CD4-positive, alpha-beta T cell (primary cell): ENCODE measurements around the gene CFAP119. TPM values are rescaled to one million over a fixed set of nuclear protein-coding genes. Genes with fewer than 3 reads are reported as not detected.
A peak's percentile ranks its signal among the peaks of the same experiment; 100 is the strongest.

Experiments used
- ATAC-seq: fragments of 200-7000 bp; cut with Tn5 transposase; one replicate; pipeline ENCODE4 v1.10.0; 2022; ENCODE audit warnings: mild to moderate bottlenecking; ENCODE audit not compliant: poor library complexity
- CTCF ChIA-PET: fragments of 350-600 bp; sonication (Branson Sonifier 250); formaldehyde crosslinking; loops from one replicate; lab custom pipeline; 2021; ENCODE audit warnings: antibody characterized with exemption, inconsistent platforms; lab: Charles Lee
- POLR2A ChIA-PET: fragments of 350-600 bp; sonication (Branson Sonifier 250); formaldehyde crosslinking; loops from one replicate; lab custom pipeline; 2021; ENCODE audit warnings: antibody characterized with exemption, inconsistent platforms; lab: Charles Lee
- DNase-seq, 14 experiments: peaks; one replicate each; pipeline ENCODE4 v3.0.0-alpha.2; 2013 to 2020; ENCODE audit warnings: mixed read lengths in 2 of 14
- H3K27ac ChIP-seq, 2 donors: one replicate each; pipeline versions ENCODE4 v1.5.1 to v1.7.0; 2013; ENCODE audit warnings: low read length in 2 of 2, low read depth in 1 of 2, mild to moderate bottlenecking in 1 of 2
- H3K27me3 ChIP-seq, 2 experiments: 1 replicate in 1 of 2; 2 replicates in 1 of 2; pipeline versions ENCODE4 v1.6.1 to v1.7.0; 2013; ENCODE audit warnings: low read length in 2 of 2, control low read depth in 1 of 2, mild to moderate bottlenecking in 1 of 2, moderate library complexity in 1 of 2; ENCODE audit not compliant: insufficient read depth in 2 of 2, control insufficient read depth in 1 of 2
- H3K36me3 ChIP-seq: one replicate; pipeline ENCODE4 v1.6.1; 2013; ENCODE audit warnings: low read length, control low read depth; ENCODE audit not compliant: insufficient read depth
- H3K4me1 ChIP-seq: one replicate; pipeline ENCODE4 v1.6.1; 2013; ENCODE audit warnings: low read length, control low read depth; ENCODE audit not compliant: insufficient read depth
- H3K4me3 ChIP-seq: one replicate; pipeline ENCODE4 v1.5.1; 2013; ENCODE audit warnings: mild to moderate bottlenecking, low read length, moderate library complexity
- H3K9me3 ChIP-seq, 2 experiments: 1 replicate in 1 of 2; 2 replicates in 1 of 2; pipeline versions ENCODE4 v1.6.1 to v1.7.0; 2013; ENCODE audit warnings: low read length in 2 of 2, mild to moderate bottlenecking in 2 of 2, control low read depth in 1 of 2, moderate library complexity in 1 of 2; ENCODE audit not compliant: control insufficient read depth in 1 of 2, insufficient read depth in 1 of 2
- H3K27ac Mint-ChIP-seq: one replicate; pipeline ENCODE4 v1.8.0; 2020; ENCODE audit warnings: mixed read lengths
- H3K27me3 Mint-ChIP-seq: one replicate; pipeline ENCODE4 v1.8.0; 2021; ENCODE audit warnings: mixed read lengths
- H3K36me3 Mint-ChIP-seq: one replicate; pipeline ENCODE4 v1.8.0; 2021; ENCODE audit warnings: low read depth, mixed read lengths
- H3K4me1 Mint-ChIP-seq: one replicate; pipeline ENCODE4 v1.8.0; 2021; ENCODE audit warnings: low read depth, mixed read lengths
- H3K4me3 Mint-ChIP-seq: one replicate; pipeline ENCODE4 v1.8.0; 2020; ENCODE audit warnings: mild to moderate bottlenecking, mixed read lengths
- H3K9me3 Mint-ChIP-seq: one replicate; pipeline ENCODE4 v1.8.0; 2020; ENCODE audit warnings: mixed read lengths
- intact Hi-C, 2 experiments: fragments of 100-400 bp; cut with DNase I in 1 of 2; cut with micrococcal nuclease in 1 of 2; formaldehyde crosslinking; loops; one replicate each; pipeline versions ENCODE4 v1.15.1 to v1.9.0; 2023 to 2025; cut with DNase I, micrococcal nuclease
- total RNA-seq, 174 experiments: library from RNA in 2 of 174; stranded (reverse) in 2 of 174; gene quantifications; one replicate each; pipeline ENCODE4 v1.2.3 and lab custom pipeline; 2021 to 2026
- TF ChIP-seq, protein P1 (sequence below): fragments of 200-600 bp; IDR thresholded peaks from one replicate; pipeline ENCODE4 v1.8.0; 2022; ENCODE audit warnings: antibody characterized with exemption, mild to moderate bottlenecking

CFAP119 gene
- total RNA-seq, 2 experiments from 2014 or later = 1.7 to 2.2 TPM

DNA sequence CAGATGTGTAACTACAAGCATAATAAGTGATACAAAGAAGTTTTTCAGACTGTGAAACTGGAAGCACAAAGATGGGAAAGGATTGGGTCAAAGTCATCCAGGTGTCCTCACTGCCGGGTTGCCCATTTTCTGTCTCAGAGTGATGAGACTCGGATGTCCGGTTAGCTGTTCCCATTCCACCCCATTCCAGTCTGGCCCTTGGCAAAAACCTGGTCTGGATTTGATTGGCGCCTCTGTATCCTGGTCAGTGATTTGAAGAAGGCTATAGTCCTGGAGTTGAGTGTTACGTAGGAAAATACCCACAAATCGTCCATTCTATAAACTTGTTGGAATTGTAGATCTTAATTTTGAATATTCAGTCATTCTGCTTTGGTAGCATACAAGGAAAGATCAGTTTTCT is 33.5 kb downstream of the CFAP119 start:
- TF ChIP-seq, protein P1, sequence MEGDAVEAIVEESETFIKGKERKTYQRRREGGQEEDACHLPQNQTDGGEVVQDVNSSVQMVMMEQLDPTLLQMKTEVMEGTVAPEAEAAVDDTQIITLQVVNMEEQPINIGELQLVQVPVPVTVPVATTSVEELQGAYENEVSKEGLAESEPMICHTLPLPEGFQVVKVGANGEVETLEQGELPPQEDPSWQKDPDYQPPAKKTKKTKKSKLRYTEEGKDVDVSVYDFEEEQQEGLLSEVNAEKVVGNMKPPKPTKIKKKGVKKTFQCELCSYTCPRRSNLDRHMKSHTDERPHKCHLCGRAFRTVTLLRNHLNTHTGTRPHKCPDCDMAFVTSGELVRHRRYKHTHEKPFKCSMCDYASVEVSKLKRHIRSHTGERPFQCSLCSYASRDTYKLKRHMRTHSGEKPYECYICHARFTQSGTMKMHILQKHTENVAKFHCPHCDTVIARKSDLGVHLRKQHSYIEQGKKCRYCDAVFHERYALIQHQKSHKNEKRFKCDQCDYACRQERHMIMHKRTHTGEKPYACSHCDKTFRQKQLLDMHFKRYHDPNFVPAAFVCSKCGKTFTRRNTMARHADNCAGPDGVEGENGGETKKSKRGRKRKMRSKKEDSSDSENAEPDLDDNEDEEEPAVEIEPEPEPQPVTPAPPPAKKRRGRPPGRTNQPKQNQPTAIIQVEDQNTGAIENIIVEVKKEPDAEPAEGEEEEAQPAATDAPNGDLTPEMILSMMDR = no peak
- H3K27me3 ChIP-seq = no peaks in the 10 kb centered on the region
- Mint-ChIP-seq H3K27ac (peak overlapping the region; percentile 2), H3K4me3 (no peak overlapping the region), H3K9me3 (no peaks in the 10 kb centered on the region), H3K4me1 (peaks cover 4% of the 10 kb centered on the region), H3K36me3 (peaks cover 89% of the 10 kb centered on the region), H3K27me3 (no peaks in the 10 kb centered on the region)
- DNase-seq (no peak), ATAC-seq (no peak)
- H3K4me1 ChIP-seq = peaks cover 4% of the 10 kb centered on the region
- no peaks in the 10 kb centered on the region for H3K9me3 ChIP-seq
- H3K27ac ChIP-seq = no peak overlapping the region
- intact Hi-C loops = no loop called here
- no peak overlapping the region for H3K4me3 ChIP-seq
- ChIA-PET CTCF (no interaction called here), POLR2A (no interaction called here)
- H3K36me3 ChIP-seq = peaks cover 67% of the 10 kb centered on the region

DNA sequence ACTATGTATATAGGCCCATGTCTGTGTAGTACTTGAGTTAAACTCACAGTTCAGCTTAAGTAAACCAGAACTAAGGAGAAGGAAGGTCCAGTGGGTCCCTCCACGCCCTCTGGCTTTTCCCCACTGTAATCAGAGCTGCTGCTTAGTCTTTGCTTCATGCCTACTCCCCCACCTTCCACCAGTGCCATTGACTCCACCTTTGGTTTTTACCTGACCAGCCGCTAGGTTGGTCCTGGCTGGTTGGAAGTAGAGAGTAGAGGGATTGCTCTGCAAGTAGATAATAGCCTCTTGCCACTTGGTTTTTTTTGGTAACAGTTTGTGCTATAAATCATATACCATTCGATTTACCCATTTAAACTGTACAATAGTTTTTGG is 36.5 kb downstream of the CFAP119 start:
- Histone ChIP-seq H3K9me3 (no peaks in the 10 kb centered on the region), H3K4me1 (peaks cover 4% of the 10 kb centered on the region), H3K27ac (no peak overlapping the region), H3K36me3 (peaks cover 75% of the 10 kb centered on the region), H3K4me3 (no peak overlapping the region), H3K27me3 (no peaks in the 10 kb centered on the region)
- Mint-ChIP-seq H3K27ac (peak overlapping the region; percentile 18), H3K4me1 (peaks cover 5% of the 10 kb centered on the region), H3K9me3 (no peaks in the 10 kb centered on the region), H3K27me3 (no peaks in the 10 kb centered on the region), H3K36me3 (peaks cover 93% of the 10 kb centered on the region), H3K4me3 (no peak overlapping the region)
- ChIA-PET POLR2A (no interaction called here), CTCF (no interaction called here)
- DNase-seq (no peak), ATAC-seq (no peak)
- intact Hi-C loops = no loop called here
- TF ChIP-seq, protein P1 = no peak

DNA sequence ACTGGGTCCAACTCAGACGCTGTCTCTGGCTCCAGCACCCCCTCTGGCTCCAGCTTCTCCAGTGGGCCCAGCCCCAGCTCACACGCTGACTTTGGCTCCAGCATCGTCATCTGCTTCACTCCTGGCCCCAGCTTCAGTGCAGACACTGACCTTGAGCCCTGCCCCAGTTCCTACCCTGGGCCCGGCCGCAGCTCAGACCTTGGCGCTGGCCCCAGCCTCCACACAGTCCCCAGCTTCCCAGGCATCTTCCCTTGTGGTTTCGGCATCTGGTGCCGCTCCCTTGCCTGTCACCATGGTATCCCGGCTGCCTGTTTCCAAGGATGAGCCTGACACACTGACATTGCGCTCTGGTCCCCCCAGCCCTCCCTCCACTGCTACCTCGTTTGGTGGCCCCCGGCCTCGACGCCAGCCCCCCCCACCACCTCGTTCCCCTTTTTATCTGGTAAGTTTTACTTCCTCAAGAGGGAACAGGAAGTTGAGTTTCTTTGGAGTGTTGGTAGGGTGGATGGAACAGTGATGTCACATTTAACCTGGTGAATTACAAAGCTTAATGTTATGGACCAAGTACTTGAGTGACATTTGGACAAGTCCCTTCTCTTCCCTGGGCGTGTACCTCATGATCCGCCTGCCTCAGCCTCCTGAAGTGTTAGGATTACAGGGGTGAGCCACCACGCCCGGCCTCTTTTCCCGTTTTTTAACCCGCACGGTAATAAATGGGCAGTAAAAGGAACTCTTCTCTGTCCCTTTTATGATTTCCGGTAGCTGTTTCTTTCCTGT is 37.0 kb downstream of the CFAP119 start:
- CTCF ChIA-PET = no interaction called here
- Mint-ChIP-seq H3K36me3 (peaks cover 93% of the 10 kb centered on the region), H3K4me1 (peaks cover 5% of the 10 kb centered on the region), H3K9me3 (no peaks in the 10 kb centered on the region), H3K27ac (peak overlapping the region; percentile 18), H3K27me3 (no peaks in the 10 kb centered on the region), H3K4me3 (no peak overlapping the region)
- TF ChIP-seq, protein P1 = no peak
- Histone ChIP-seq H3K4me3 (no peak overlapping the region), H3K9me3 (no peaks in the 10 kb centered on the region), H3K27me3 (no peaks in the 10 kb centered on the region), H3K4me1 (peaks cover 4% of the 10 kb centered on the region), H3K27ac (no peak overlapping the region), H3K36me3 (peaks cover 76% of the 10 kb centered on the region)
- POLR2A ChIA-PET = interaction anchor here (0.9 to 1.1 kb wide), 2 partner anchors 22 to 90 kb away, joined by 3 to 4 read pairs; no protein-coding TSS in a partner anchor
- DNase-seq (peak in 3 of 14 experiments; percentile 24 to 53 (median 52)), ATAC-seq (no peak)
- intact Hi-C loops = no loop called here
